GM19455 (cell line): ENCODE measurements around the gene HS3ST5.

Experiments
- ATAC-seq: cut with Tn5 transposase; IDR thresholded peaks from one replicate; pipeline ENCODE4 v1.9.1; 2021; ENCODE audit not compliant: unreplicated experiment

The HS3ST5 gene

DNA sequence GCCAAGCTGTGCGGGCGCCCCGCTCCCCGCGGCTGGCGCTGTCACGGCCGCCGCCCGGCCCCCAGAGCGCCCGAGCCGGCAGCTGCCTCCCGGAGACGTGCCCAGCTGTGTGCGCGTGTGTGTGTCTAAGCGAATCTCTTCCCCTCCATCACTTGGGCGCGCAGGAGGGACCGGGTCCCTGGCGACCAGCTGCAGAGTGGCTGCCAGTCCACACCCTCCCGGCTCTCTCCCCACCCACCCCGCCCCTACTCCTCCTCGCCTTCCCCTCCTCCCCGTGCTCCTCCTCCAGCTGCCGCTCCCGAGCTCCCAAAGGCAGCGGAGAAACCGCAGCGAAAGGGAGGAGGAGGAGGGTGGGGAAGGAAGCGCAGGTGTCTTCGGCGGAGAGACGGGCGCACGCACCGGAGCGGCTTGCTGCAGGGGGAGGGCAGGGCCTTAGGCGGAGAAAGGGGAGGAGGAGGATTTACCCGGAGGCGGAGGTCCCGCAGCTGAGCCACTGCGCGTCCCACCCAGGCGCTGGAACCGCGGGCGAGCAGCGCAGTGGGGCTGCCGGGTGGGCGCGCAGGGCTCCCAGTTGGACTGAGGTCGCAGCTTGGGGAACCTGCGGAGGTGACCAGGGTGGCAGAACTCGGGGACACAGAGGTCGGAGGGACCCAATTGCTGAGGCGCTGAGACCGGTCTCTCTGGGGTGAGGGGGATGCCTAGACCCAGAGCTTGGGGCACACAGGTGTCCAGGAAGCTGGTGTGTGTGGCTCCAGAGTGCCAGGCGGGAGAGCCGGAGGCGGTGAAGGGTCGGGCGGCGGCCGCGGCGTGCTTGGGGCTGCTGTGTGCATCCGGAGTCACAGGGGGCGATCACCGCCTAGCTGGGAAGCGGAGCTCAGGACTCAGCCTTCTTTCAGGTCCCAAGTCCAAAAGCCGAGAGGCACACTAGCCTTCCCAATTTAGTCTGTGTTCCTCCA lies at the start of gene HS3ST5:
HS3ST5 (minus strand) TSS at position 198 of the 956 bp plus-strand sequence. CDS start 280,178 bp downstream, outside the sequence.
- ATAC-seq = no peak

- no peak for ATAC-seq
Observed at GRCh38 chr6:114390176-114390575, 47.4 kb upstream of the HS3ST5 start.

- ATAC-seq = no peak
Observed at GRCh38 chr6:114389111-114389510, 46.3 kb upstream of the HS3ST5 start.

DNA sequence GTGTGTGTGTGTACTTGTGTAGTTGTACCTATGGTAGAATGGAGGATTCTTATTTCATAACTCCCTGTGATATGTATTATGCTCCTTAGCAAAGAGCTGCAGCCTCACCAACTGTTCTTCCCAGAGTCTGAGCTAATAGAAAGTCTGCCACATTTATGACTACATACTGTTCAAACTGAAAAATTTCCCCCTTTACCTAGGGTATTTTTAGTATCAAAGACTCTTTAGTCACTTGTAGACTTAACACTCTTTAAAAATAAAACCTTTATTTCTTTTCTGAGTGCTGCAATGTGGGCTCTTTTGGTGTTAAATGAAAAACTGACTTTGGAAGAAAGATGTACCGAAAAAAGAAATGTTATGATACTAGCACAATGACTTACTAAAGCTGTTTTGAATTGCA lies 39.6 kb upstream of the HS3ST5 start:
- ATAC-seq = no peak

DNA sequence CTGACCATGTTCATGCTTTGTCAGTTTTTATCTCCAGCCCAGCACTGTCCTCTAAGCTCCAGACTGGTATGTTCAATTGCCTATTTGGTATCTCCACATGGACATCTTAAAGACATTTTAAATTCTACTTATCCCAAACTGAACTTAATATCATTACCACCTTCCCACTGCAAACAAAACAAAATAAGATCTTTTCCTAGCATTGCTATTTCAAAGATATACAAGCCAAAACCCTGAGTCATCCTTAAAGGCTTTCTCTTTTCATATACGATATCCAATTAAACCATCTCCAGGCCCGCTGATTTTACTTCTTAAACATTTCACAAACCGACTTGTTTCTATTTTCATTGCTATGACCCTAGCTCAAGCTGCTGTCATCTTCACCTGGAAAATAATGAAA lies 35.1 kb upstream of the HS3ST5 start:
- no peak for ATAC-seq

DNA sequence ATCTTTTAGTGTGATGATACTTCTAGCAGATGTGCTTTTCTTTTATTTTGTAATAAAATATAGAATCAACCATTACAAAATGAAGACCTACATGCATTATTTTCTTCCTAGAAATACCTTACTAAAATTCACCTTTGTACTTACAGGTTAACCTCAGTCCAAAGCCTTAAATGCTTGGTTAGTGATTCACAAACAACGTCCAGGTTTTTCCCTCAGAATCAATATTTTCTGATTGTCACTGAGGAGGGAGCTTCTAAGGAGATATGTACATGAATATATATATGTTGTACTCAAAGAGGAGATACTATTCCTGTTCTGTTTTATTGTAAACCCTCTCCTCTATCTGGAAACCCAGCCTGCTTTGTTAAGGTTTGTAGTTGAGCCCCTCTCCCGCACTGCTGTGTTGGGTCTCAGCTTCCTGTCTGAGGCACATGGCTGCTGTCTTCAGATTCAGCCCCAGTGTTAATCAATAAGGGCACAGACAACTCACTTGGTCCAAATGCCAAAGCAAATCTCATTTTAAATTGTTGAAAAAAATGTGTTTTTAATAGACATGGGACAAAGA lies 33.9 kb upstream of the HS3ST5 start:
- ATAC-seq = no peak

DNA sequence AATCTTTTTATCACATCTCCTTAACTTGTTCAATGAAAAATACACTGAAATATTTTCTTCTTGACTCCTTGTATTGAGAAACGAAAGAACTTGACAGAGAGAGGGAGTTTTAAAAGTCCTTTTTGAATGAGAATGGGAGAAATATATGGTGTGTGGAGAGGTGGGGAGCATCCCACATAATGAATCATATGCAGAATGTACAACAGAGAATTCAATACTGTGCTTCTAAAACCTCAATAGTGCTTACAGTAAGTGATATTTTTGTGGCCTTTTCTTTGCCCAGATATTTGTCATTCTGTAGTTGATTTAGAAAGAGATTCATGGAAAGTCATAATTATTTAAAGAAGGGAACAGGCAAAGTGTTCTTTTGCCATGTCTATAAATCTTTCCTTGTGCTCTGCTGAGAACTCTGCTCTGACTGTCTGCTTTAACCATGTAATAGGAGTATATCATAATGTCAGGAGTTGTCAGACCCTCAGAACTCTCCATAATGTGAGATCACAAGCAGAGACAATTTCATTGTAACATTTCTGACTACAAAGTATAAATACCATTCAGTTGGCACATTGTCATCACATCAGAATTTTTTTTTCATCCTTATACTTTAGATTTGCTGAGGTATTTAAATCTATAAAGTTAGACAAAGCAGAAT lies 32.8 kb upstream of the HS3ST5 start:
- no peak for ATAC-seq

GRCh38 chr6:114367315-114367961 lies 24.6 kb upstream of the HS3ST5 start:
- no peak for ATAC-seq

DNA sequence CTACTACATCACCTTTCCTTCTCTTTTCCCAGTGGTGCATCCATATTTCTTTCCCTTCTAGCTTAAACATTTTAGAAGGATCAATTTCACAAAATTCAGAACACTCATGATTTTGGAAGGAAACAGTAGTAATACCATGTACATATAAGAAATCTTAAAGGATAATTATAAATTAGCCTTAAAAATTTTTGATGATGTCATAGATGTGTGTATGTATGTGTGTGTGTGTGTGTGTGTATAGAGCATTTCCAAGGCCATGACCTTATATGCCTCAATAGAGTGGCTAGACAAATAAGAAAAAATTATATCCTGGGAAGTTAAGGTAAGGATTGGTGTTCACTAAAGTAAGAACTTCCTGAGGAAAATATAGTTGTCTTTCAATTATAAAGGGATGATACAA lies 24.1 kb upstream of the HS3ST5 start:
- no peak for ATAC-seq

DNA sequence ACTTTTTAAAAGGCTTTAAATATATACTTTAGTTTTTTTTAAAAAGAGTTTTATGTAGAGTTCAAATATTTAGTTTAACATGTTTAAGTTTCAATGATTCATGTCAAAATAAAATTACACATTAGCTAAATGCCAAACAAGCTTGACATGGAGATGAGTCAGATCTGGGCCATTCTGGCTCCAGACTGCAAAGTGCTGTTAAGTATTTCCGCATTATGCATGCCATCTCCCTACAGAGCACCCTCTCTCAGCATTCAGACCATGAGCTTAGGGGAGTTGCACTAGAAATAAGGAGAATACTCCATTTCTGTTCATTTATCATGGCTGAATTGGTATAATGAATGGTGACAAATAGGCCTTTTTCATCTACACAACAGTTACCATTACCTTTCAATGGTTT lies 21.5 kb upstream of the HS3ST5 start:
- ATAC-seq = no peak

DNA sequence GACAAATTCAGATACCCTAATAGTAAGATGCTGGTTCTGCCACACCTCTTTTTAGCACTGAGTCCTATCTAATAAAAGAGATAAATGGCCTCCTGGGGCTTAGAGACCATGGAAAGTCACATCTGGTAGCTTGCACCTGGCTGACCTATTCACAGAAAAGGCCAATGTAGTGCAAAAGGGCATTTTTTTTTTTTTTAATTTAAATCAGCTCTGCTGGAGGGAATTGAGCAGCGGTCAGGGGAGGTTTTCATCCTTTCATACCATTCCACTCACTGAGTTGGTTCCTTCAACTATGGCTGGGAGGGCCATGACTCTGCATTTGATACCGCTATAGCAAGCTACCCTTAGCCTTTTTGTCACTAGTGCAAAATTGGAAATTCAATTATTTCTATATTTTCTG lies 20.1 kb upstream of the HS3ST5 start:
- no peak for ATAC-seq

- no peak for ATAC-seq
Observed at GRCh38 chr6:114362396-114362795, 19.6 kb upstream of the HS3ST5 start.

DNA sequence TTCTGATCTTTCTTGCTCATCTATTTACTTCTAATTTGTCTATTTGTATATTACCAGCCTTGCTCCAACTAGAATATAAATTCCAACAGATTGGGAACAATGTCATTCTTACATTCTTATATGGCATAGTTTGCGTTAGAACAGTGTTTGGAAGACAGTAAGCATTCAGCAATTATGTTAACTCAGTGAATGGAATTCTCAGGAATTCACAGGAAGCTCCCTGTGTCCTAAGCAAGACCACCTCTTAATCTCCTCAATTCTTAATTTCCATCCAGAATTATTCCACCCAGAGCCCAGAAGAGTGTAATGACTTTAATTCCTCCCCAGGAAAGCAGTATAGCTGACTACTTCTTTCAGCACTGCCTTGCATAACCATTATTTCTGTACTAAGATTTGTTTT lies 18.2 kb upstream of the HS3ST5 start:
- ATAC-seq = no peak

GRCh38 chr6:114355300-114355699 lies 12.5 kb upstream of the HS3ST5 start:
- no peak for ATAC-seq

GRCh38 chr6:114354482-114354881 lies 11.7 kb upstream of the HS3ST5 start:
- no peak for ATAC-seq

- ATAC-seq = no peak
Observed at GRCh38 chr6:114346451-114346850, 3.6 kb upstream of the HS3ST5 start.

- no peak for ATAC-seq
Observed at GRCh38 chr6:114344971-114345275, 2.1 kb upstream of the HS3ST5 start.

GRCh38 chr6:114344246-114344970 lies 1.6 kb upstream of the HS3ST5 start:
- ATAC-seq = no peak

GRCh38 chr6:114343782-114344144 lies 940 bp upstream of the HS3ST5 start:
- no peak for ATAC-seq

DNA sequence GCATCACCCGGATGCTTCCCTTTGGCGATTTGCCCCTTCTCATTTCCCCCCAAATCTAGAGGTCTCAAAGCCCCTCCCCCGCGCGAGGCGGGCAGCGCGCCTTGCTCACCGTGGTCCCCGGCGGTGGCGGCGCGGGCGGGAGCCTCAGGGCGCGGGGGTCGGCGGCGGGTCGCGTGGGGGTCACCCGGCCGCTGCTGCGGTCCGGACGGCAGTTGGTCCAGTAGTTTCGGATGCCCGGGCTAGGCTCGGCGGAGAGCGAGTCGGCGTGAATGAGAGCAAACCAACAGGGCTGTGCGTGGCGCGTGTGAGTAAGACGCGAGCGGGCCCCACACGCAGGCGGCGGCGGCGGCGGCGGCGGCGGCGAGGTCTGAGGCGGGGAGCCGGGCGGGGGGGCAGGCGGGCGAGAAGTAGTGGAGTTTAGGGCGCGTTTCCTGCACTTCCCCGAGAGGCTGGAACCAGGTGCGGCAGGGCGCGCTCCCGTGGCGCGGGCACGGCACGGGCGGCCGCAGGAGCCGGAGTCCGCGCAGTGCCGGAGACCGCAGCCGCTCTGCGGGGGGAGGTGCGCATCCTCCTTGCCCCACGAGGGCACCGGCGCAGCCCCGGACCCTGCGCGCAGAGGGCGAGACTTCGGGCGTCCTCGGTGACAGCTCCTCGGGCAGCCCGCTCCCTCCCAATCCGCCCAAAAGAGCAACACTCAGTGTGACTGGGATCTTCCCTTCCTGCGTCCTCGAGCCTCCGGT lies 567 bp downstream of the HS3ST5 start:
- no peak for ATAC-seq
